Psoas muscle (tissue), 8 donors: Measurements from ENCODE around the gene TOP3B. TPM values are rescaled to one million over a fixed set of nuclear protein-coding genes. Genes with fewer than 3 reads are reported as not detected.

Experiments used
- ATAC-seq, 4 donors: fragments of 200-7000 bp; cut with Tn5 transposase; one replicate each; pipeline ENCODE4 v1.9.1; 2020; ENCODE audit warnings: moderate library complexity in 3 of 4, mild to moderate bottlenecking in 2 of 4
- DNase-seq, 2 donors: peaks; one replicate each; pipeline ENCODE4 v3.0.0-alpha.2; 2020
- H3K27ac ChIP-seq: fragments of 200-600 bp; one replicate; pipeline ENCODE4 v1.8.0; 2022
- H3K27me3 ChIP-seq, 3 donors: fragments of 200-600 bp in 1 of 3; one replicate each; pipeline versions ENCODE4 v1.6.1 to v1.8.0; 2013 to 2022; ENCODE audit warnings: low read length in 2 of 3, mild to moderate bottlenecking in 2 of 3, moderate library complexity in 1 of 3; ENCODE audit not compliant: insufficient read depth in 3 of 3
- H3K36me3 ChIP-seq, 2 donors: fragments of 200-600 bp in 1 of 2; one replicate each; pipeline versions ENCODE4 v1.6.1 to v1.8.0; 2013 to 2022; ENCODE audit warnings: low read depth in 1 of 2, mild to moderate bottlenecking in 1 of 2, moderate library complexity in 1 of 2; ENCODE audit not compliant: insufficient read depth in 1 of 2
- H3K4me1 ChIP-seq: fragments of 200-600 bp; one replicate; pipeline ENCODE4 v1.8.0; 2022
- H3K4me3 ChIP-seq: fragments of 200-600 bp; one replicate; pipeline ENCODE4 v1.8.0; 2022; ENCODE audit warnings: mild to moderate bottlenecking
- H3K9me3 ChIP-seq: fragments of 200-600 bp; one replicate; pipeline ENCODE4 v1.8.0; 2022
- CTCF ChIP-seq: fragments of 200-600 bp; IDR thresholded peaks from one replicate; pipeline ENCODE4 v1.8.0; 2022; ENCODE audit warnings: antibody characterized with exemption
- WGBS, 3 donors: extraction: QIAGEN DNeasy Blood & Tissue Kit; methylation state at CpG; one replicate each; pipeline versions ENCODE4 v1.1.6 to v1.1.7; 2013; 5-methylcytosine and 5-hydroxymethylcytosine counted together
- intact Hi-C, 2 donors: fragments of 100-400 bp; cut with DNase I; formaldehyde crosslinking; loops; one replicate each; pipeline versions ENCODE4 v1.11.0 to v1.14.2; 2022
- polyA plus RNA-seq, 3 donors: library from polyadenylated mRNA; stranded (reverse); fragments of 200-250 nt; gene quantifications; one replicate each; pipeline ENCODE4 v1.2.3, GENCODE V29; 2013
- total RNA-seq, 4 donors: library from RNA; stranded (reverse); fragmentation: NEBNext Ultra II Directional in 2 of 4; extraction: Animal tissue kit (Norgen Biotek cat#: 25700) in 2 of 4; gene quantifications; one replicate each; pipeline versions ENCODE4 v1.2.1 to v1.2.4, GENCODE V29; 2021 to 2023
- donor health status: healthy with polysubstance abuse.
- donor health status: DM: no; HTN: no; CAD: no; lungs with moderate emphysema.
- donor health status: Bipolar disorder and iron deficiency.
- donor health status: healthy.
- donor health status: DM: yes; HTN: yes; CAD: no.
- donor health status: DM: no; HTN: no; CAD: no.
- donor health status: DM: no; HTN: no; CAD: no.
- donor health status: DM: yes; HTN: yes; CAD: no.

Gene TOP3B
- total and polyA plus RNA-seq, 7 donors, result 5.4 to 13.5 (median 8.1) TPM

GRCh38 chr22:22022947-22023534, 40.5 kb upstream of the TOP3B start:
- H3K4me3 ChIP-seq, result no peak overlapping the region
- ATAC-seq (no peak), DNase-seq (no peak)
- no peaks in the 10 kb centered on the region for H3K4me1 ChIP-seq
- H3K27ac ChIP-seq, result no peak overlapping the region
- H3K9me3 ChIP-seq, result no peaks in the 10 kb centered on the region
- H3K36me3 ChIP-seq, result no peaks in the 10 kb centered on the region
- intact Hi-C loops, result no loop called here
- no peak for TF ChIP-seq CTCF
- no peaks in the 10 kb centered on the region for H3K27me3 ChIP-seq
- 46 to 55% (median 49%) methylated on average over 6 of the region's 6 CpGs for WGBS, 3 donors

- Histone ChIP-seq H3K9me3 (no peaks in the 10 kb centered on the region), H3K27me3 (no peaks in the 10 kb centered on the region), H3K4me1 (no peaks in the 10 kb centered on the region), H3K36me3 (no peaks in the 10 kb centered on the region), H3K4me3 (no peak overlapping the region), H3K27ac (no peak overlapping the region)
- TF ChIP-seq CTCF, result no peak
- intact Hi-C loops, result no loop called here
- 41 to 49% (median 45%) methylated on average over 5 of the region's 5 CpGs for WGBS, 3 donors
- ATAC-seq (peak in 1 of 4 donors; percentile 12), DNase-seq (no peak)
These were observed 39.8 kb upstream of the TOP3B start for GRCh38 chr22:22022255-22022840.

- DNase-seq, result no peak
- TF ChIP-seq CTCF, result no peak
- intact Hi-C loops, result no loop called here
- Histone ChIP-seq H3K9me3 (no peaks in the 10 kb centered on the region), H3K27ac (no peak overlapping the region), H3K27me3 (no peaks in the 10 kb centered on the region), H3K36me3 (no peaks in the 10 kb centered on the region), H3K4me3 (no peak overlapping the region), H3K4me1 (no peaks in the 10 kb centered on the region)
- no peak for ATAC-seq
- 68 to 75% (median 71%) methylated on average over 1 of the region's 1 CpG for WGBS, 3 donors
These were observed 38.7 kb upstream of the TOP3B start for GRCh38 chr22:22021162-22021750.

- no peaks in the 10 kb centered on the region for H3K36me3 ChIP-seq
- DNase-seq (no peak), ATAC-seq (no peak)
- WGBS, 3 donors, result 79 to 82% (median 82%) methylated on average over 2 of the region's 2 CpGs
- no peak overlapping the region for H3K27ac ChIP-seq
- no peaks in the 10 kb centered on the region for H3K27me3 ChIP-seq
- no peaks in the 10 kb centered on the region for H3K9me3 ChIP-seq
- no peaks in the 10 kb centered on the region for H3K4me1 ChIP-seq
- H3K4me3 ChIP-seq, result no peak overlapping the region
- TF ChIP-seq CTCF, result no peak
- intact Hi-C loops, result no loop called here
These were observed 37.9 kb upstream of the TOP3B start for GRCh38 chr22:22020425-22020852.
